ENCODE measurements around the gene RAD51. TPM values are rescaled to one million over a fixed set of nuclear protein-coding genes. Genes with fewer than 3 reads are reported as not detected.

The RAD51 gene
- total RNA-seq, 1 donor from 2014 or later: 4.1 TPM

DNA sequence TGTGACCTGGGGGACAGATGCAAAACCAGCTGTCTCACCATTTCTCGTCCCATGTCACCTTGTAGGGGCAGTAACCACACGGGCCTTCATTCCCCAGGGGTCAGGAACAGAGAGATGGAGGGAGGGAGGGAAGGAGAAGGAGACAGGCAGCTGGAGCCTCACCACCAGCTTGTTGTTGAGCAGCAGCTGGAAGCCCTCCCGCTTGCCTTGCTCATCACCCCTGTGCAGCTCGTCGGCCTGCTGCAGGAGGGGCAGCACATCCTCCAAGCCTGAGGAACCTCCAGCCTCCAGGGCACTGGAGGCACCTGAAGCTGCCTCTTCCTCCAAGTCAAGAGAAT is 49.8 kb downstream of the RAD51 start:
- ATAC-seq (ENCODE audit: low read depth): no peak
- POLR2A ChIA-PET: no interaction called here

GRCh38 chr15:40746916-40747418 is 52.0 kb downstream of the RAD51 start:
- POLR2A ChIA-PET: interaction anchor here (0.6 to 1.0 kb wide), 4 partner anchors 29 to 671 kb away, joined by 3 read pairs; partner anchors contain the start of genes DNAJC17 and ZFYVE19

More for the DNA sequence above, 49.8 kb downstream of the RAD51 start:
- intact Hi-C loops (cut with micrococcal nuclease): no loop called here
- Mint-ChIP-seq H3K27ac (no peak overlapping the region), H3K4me1 (no peaks in the 10 kb centered on the region), H3K36me3 (ENCODE audit: low read depth) (peaks cover 54% of the 10 kb centered on the region), H3K4me3 (no peak overlapping the region), H3K9me3 (no peaks in the 10 kb centered on the region), H3K27me3 (no peaks in the 10 kb centered on the region)
- no peak for DNase-seq
- no peak for TF ChIP-seq CTCF (IDR thresholded peaks at IDR 0.05)
- CTCF ChIA-PET: interaction anchor here (1.1 to 4.7 kb wide), 4 partner anchors 9 to 65 kb away, joined by 3 to 81 read pairs (median 4); no protein-coding TSS in a partner anchor

GRCh38 chr15:40747685-40748631 is 53.0 kb downstream of the RAD51 start:
- Mint-ChIP-seq H3K4me1 (peaks cover 9% of the 10 kb centered on the region), H3K4me3 (no peak overlapping the region), H3K27ac (no peak overlapping the region), H3K9me3 (no peaks in the 10 kb centered on the region), H3K36me3 (ENCODE audit: low read depth) (peaks cover 59% of the 10 kb centered on the region), H3K27me3 (no peaks in the 10 kb centered on the region)
- DNase-seq (no peak), ATAC-seq (ENCODE audit: low read depth) (no peak)
- POLR2A ChIA-PET: no interaction called here
- intact Hi-C loops (cut with micrococcal nuclease): loop anchor here (2.0 kb wide), 1 partner anchor 69 kb away; no protein-coding TSS in a partner anchor
- CTCF ChIA-PET: interaction anchor here (0.6 to 4.7 kb wide), 5 partner anchors 22 to 257 kb away, joined by 3 to 81 read pairs (median 11); partner anchors contain the start of gene C15orf62
- TF ChIP-seq CTCF (IDR thresholded peaks at IDR 0.05): no peak

More at GRCh38 chr15:40746916-40747418, 52.0 kb downstream of the RAD51 start:
- Mint-ChIP-seq H3K4me3 (no peak overlapping the region), H3K27ac (no peak overlapping the region), H3K4me1 (no peaks in the 10 kb centered on the region), H3K9me3 (no peaks in the 10 kb centered on the region), H3K36me3 (ENCODE audit: low read depth) (peaks cover 60% of the 10 kb centered on the region), H3K27me3 (no peaks in the 10 kb centered on the region)
- CTCF ChIA-PET: interaction anchor here (0.6 to 4.7 kb wide), 9 partner anchors 21 to 227 kb away, joined by 3 to 81 read pairs (median 6); partner anchors contain the start of gene C15orf62
- DNase-seq: no peak
- TF ChIP-seq CTCF (IDR thresholded peaks at IDR 0.05): no peak
- intact Hi-C loops (cut with micrococcal nuclease): loop anchor here (1.0 to 2.0 kb wide), 2 partner anchors 35 to 68 kb away; no protein-coding TSS in a partner anchor
- ATAC-seq (ENCODE audit: low read depth): no peak

- CTCF ChIA-PET: interaction anchor here (1.2 kb wide), 1 partner anchor 33 kb away, joined by 5 read pairs; no protein-coding TSS in a partner anchor
- H3K4me3 Mint-ChIP-seq: no peak overlapping the region
- no peak for TF ChIP-seq CTCF (IDR thresholded peaks at IDR 0.05)
- DNase-seq: no peak
- H3K27ac Mint-ChIP-seq: no peak overlapping the region
- no peak for ATAC-seq (ENCODE audit: low read depth)
- peaks cover 19% of the 10 kb centered on the region for H3K4me1 Mint-ChIP-seq
- H3K27me3 Mint-ChIP-seq: no peaks in the 10 kb centered on the region
- peaks cover 52% of the 10 kb centered on the region for H3K36me3 Mint-ChIP-seq (ENCODE audit: low read depth)
- H3K9me3 Mint-ChIP-seq: no peaks in the 10 kb centered on the region
- intact Hi-C loops (cut with micrococcal nuclease): no loop called here
- POLR2A ChIA-PET: no interaction called here
These were observed 54.2 kb downstream of the RAD51 start for GRCh38 chr15:40749151-40749630.

DNA sequence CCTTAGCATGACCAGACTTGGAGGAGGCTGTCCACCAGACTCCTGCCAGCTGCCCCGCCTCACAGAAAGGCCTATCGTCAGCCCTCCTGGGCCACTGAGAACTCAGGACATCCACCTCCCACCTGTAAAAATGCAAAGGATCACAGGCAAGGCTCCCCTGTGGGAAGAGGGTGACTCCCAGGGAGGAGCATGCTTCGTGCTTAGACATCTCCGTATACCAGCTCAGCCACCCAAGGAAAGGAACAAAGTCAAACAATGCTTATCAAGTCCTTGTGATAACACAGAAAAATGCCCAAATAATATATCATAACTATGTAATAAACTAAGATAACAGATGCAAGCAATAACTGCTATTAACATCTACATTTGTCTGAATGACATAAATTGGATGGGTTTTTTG is 55.9 kb downstream of the RAD51 start:
- ChIA-PET CTCF (no interaction called here), POLR2A (no interaction called here)
- Mint-ChIP-seq H3K4me3 (no peak overlapping the region), H3K36me3 (ENCODE audit: low read depth) (peaks cover 42% of the 10 kb centered on the region), H3K27me3 (no peaks in the 10 kb centered on the region), H3K9me3 (no peaks in the 10 kb centered on the region), H3K4me1 (peaks cover 22% of the 10 kb centered on the region), H3K27ac (no peak overlapping the region)
- no peak for ATAC-seq (ENCODE audit: low read depth)
- intact Hi-C loops (cut with micrococcal nuclease): no loop called here
- DNase-seq: no peak
- no peak for TF ChIP-seq CTCF (IDR thresholded peaks at IDR 0.05)

Measured in activated B cell treated with CpG ODN at 0.5 μM for 24 hours (primary cell).